Immature natural killer cell (primary cell): Measurements from ENCODE around the gene SEC62. TPM values are rescaled to one million over a fixed set of nuclear protein-coding genes. Genes with fewer than 3 reads are reported as not detected.

Experiments
- DNase-seq, 3 donors: peaks; one replicate each; pipeline ENCODE4 v3.0.0; 2022; ENCODE audit warnings: mixed read lengths in 1 of 3
- H3K27ac Mint-ChIP-seq, 6 donors: one replicate each; pipeline ENCODE4 v1.8.0; 2020; ENCODE audit warnings: mixed read lengths in 6 of 6, mild to moderate bottlenecking in 5 of 6, inconsistent platforms in 4 of 6, moderate library complexity in 3 of 6
- H3K27me3 Mint-ChIP-seq, 3 donors: one replicate each; pipeline ENCODE4 v1.8.0; 2020 to 2021; ENCODE audit warnings: low read depth in 3 of 3, mild to moderate bottlenecking in 3 of 3, mixed read lengths in 3 of 3, moderate library complexity in 3 of 3, inconsistent platforms in 1 of 3
- H3K36me3 Mint-ChIP-seq, 3 donors: one replicate each; pipeline ENCODE4 v1.8.0; 2020; ENCODE audit warnings: mixed read lengths in 3 of 3, inconsistent platforms in 2 of 3, mild to moderate bottlenecking in 2 of 3
- H3K4me1 Mint-ChIP-seq, 2 donors: one replicate each; pipeline ENCODE4 v1.8.0; 2020; ENCODE audit warnings: inconsistent platforms in 2 of 2, mild to moderate bottlenecking in 2 of 2, mixed read lengths in 2 of 2, moderate library complexity in 1 of 2
- H3K4me3 Mint-ChIP-seq, 5 donors: one replicate each; pipeline ENCODE4 v1.8.0; 2020; ENCODE audit warnings: mild to moderate bottlenecking in 5 of 5, mixed read lengths in 5 of 5, inconsistent platforms in 3 of 5, moderate library complexity in 3 of 5
- H3K9me3 Mint-ChIP-seq, 6 donors: one replicate each; pipeline ENCODE4 v1.8.0; 2020; ENCODE audit warnings: mild to moderate bottlenecking in 6 of 6, mixed read lengths in 6 of 6, inconsistent platforms in 4 of 6, moderate library complexity in 3 of 6
- polyA plus RNA-seq, 3 donors: library from polyadenylated mRNA; unstranded; fragments of 300-500 nt; fragmentation: Illumina TruSeq; gene quantifications; one replicate each; pipeline ENCODE4 v1.2.3, GENCODE V29; 2021

SEC62 gene
- polyA plus RNA-seq, 3 donors from 2014 or later = 128 to 155 (median 130) TPM

DNA sequence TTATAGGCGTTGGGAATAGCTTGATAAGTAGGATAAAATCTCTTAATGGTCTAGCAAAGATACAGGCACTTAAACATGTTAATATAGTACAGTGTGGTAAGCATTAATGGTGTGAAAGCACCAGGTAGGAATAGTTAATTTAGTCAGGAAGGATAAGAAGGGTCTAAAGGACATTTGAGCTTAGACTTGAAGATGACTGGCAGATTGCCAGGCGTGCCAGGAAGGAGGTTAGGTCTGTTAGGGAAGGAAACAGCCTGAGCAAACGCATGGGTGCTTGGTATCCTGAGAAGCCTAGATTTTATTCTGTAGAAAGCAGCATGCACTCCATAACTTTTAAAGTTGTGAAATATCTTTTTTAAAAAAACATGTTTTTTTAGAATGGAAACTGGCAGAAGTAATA lies 17.7 kb downstream of the SEC62 start:
- Mint-ChIP-seq H3K36me3 (peaks cover 20 to 59% (median 38%) of the 10 kb centered on the region in 3 donors), H3K4me1 (peaks cover 0 to 9% of the 10 kb centered on the region in 2 donors), H3K9me3 (no peaks in the 10 kb centered on the region), H3K27ac (peak overlapping the region in 1 of 6 donors; percentile 3), H3K27me3 (peaks cover 0 to 2% (median 0%) of the 10 kb centered on the region in 3 donors), H3K4me3 (no peak overlapping the region)
- no peak for DNase-seq

DNA sequence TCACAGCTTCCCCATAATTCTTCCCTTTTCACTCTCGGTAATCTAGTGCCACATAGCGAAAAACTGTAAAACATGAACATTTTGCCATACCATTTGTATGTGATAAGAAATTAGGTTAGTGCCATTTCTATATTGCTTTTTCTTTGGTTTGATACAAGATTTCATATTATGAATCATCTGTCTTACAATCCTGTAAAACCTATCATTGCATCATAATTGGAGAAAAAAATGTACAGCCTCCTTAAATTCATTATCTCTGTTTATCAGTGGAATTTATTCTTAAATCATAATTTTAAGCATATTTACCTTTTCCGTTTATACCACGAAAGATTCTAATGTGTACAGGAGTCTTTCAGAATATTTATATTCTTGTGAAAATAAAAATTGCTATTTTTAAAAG lies 23.8 kb downstream of the SEC62 start:
- Mint-ChIP-seq H3K4me1 (peaks cover 0 to 1% of the 10 kb centered on the region in 2 donors), H3K36me3 (peaks cover 4 to 25% (median 10%) of the 10 kb centered on the region in 3 donors), H3K27me3 (no peaks in the 10 kb centered on the region), H3K9me3 (no peaks in the 10 kb centered on the region), H3K27ac (no peak overlapping the region), H3K4me3 (no peak overlapping the region)
- DNase-seq = no peak

DNA sequence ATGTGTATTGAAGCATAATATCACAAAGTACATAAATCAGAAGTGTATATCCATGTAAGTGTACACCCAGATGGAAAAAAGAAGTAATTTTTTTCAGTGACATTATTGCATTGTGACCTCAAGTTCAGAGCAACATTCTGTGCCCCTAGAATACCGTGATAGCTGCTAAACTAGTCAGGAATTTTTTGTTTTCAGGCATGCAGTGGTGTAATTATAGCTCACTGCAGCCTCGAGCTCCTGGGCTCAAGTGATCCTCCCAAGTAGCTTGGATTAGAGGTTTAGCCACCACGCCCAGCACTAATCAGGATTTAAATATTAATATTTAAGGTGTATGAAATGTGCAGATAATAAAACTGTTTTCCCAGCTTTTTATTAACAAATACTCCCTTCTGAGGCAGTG lies 25.5 kb downstream of the SEC62 start:
- Mint-ChIP-seq H3K9me3 (no peaks in the 10 kb centered on the region), H3K27me3 (peaks cover 0 to 1% (median 0%) of the 10 kb centered on the region in 3 donors), H3K4me1 (peaks cover 0 to 1% of the 10 kb centered on the region in 2 donors), H3K4me3 (no peak overlapping the region), H3K27ac (peak overlapping the region in 1 of 6 donors; percentile 17), H3K36me3 (peaks cover 4 to 18% (median 14%) of the 10 kb centered on the region in 3 donors)
- no peak for DNase-seq

DNA sequence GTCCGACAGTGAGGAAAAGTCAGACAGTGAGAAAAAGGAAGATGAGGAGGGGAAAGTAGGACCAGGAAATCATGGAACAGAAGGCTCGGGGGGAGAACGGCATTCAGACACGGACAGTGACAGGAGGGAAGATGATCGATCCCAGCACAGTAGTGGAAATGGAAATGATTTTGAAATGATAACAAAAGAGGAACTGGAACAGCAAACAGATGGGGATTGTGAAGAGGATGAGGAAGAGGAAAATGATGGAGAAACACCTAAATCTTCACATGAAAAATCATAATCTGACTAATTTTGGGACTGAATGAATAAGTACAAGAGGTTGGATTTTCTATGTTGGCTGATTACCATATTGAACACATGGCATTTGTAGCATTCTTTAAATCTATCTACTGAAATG lies 26.2 kb downstream of the SEC62 start:
- H3K36me3 Mint-ChIP-seq = peaks cover 4 to 18% (median 14%) of the 10 kb centered on the region in 3 donors

DNA sequence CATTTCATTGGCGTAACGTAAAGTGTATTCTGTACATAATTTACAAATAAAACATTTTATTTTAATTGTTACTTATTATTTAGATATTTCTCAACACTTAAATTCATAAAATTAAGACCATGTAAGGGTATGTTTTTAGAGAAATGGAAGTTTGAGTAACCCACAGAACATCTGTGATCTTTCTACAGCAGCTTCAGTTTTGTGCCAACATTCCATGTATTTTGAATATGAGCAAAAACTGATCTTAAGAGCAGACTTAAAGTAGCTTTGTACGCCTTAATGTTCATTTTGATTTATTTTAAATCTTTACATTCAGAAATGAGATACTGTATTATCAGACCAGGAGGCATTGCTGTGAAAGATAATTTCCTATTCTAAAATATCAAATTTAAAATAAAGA lies 27.2 kb downstream of the SEC62 start:
- Mint-ChIP-seq H3K4me3 (no peak overlapping the region), H3K27ac (no peak overlapping the region), H3K27me3 (peaks cover 0 to 1% (median 0%) of the 10 kb centered on the region in 3 donors), H3K9me3 (no peaks in the 10 kb centered on the region), H3K36me3 (peaks cover 0 to 16% (median 14%) of the 10 kb centered on the region in 3 donors), H3K4me1 (peaks cover 0 to 1% of the 10 kb centered on the region in 2 donors)
- no peak for DNase-seq

More for the DNA sequence above, 26.2 kb downstream of the SEC62 start:
- Mint-ChIP-seq H3K4me1 (peaks cover 0 to 1% of the 10 kb centered on the region in 2 donors), H3K27ac (peak overlapping the region in 2 of 6 donors; percentile 0 to 19), H3K27me3 (peaks cover 0 to 1% (median 0%) of the 10 kb centered on the region in 3 donors), H3K4me3 (no peak overlapping the region), H3K9me3 (no peaks in the 10 kb centered on the region)
- DNase-seq = no peak

DNA sequence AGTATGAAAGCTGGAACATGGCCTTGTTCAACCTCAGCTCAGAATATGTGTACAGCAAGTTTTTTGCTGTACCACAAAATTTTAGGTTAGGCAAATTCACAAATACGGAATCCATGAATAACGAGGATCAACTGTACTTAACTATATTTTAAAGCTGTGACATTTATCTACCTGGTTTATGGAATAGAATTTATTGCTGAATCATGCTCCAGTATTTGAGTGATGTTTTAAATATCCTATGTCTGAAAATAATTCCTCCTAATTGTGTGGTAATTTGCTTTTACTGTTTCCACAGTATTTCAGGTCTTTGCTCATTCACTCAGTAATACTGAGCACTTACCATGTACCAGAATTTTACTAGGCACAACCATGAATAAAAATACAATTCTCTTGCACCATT lies 29.5 kb downstream of the SEC62 start:
- DNase-seq = no peak
- Mint-ChIP-seq H3K27me3 (peaks cover 0 to 1% (median 0%) of the 10 kb centered on the region in 3 donors), H3K36me3 (peaks cover 5 to 22% (median 15%) of the 10 kb centered on the region in 3 donors), H3K4me1 (peaks cover 0 to 1% of the 10 kb centered on the region in 2 donors), H3K9me3 (no peaks in the 10 kb centered on the region), H3K4me3 (no peak overlapping the region), H3K27ac (no peak overlapping the region)

DNA sequence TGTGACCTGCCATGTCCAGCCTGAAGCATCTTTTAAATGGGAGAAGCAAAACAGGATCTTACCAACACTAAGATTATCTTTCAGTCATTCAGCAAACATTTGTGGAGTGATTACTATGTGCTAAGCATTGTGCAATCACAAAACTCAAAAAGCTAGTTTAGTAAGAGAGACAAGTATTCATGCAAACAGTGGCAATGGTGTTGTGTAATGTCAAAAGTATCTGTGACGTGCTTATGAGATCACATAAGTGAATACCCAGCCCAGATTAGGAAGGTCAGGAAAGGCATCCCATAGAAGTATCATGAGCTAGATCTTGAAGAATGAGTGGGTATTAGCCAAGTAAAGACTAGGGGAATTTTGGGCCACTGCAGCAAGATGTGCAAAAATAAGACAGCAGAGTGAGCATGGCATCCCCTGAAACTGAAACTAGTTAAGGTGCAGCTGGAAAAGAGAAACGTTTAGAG lies 32.1 kb downstream of the SEC62 start:
- Mint-ChIP-seq H3K4me1 (peaks cover 4 to 6% of the 10 kb centered on the region in 2 donors), H3K4me3 (no peak overlapping the region), H3K9me3 (no peaks in the 10 kb centered on the region), H3K36me3 (peaks cover 5 to 14% (median 9%) of the 10 kb centered on the region in 3 donors), H3K27ac (peak overlapping the region in 1 of 6 donors; percentile 55), H3K27me3 (peaks cover 0 to 1% (median 0%) of the 10 kb centered on the region in 3 donors)
- no peak for DNase-seq

DNA sequence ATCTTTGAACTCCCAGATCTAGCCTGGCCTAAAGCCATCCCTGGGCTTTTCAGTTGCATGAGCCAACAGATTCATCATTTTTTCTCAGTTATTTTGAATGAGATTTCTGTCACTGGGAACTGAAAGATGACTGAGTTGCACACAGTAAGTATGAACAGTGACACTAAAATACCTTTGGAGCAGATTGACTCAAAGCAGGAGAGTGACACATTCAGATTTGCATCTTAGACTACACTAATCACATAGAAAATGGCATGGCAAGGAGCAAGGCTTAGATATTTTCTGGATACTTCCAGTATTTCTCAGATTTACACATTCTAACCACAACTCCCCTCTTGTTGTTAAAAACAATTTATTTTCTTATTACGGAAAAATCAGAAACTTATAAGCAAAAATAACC lies 32.8 kb downstream of the SEC62 start:
- Mint-ChIP-seq H3K27ac (no peak overlapping the region), H3K36me3 (peaks cover 5 to 14% (median 9%) of the 10 kb centered on the region in 3 donors), H3K9me3 (no peaks in the 10 kb centered on the region), H3K4me3 (no peak overlapping the region), H3K4me1 (peaks cover 4 to 6% of the 10 kb centered on the region in 2 donors), H3K27me3 (peaks cover 0 to 1% (median 0%) of the 10 kb centered on the region in 3 donors)
- no peak for DNase-seq

DNA sequence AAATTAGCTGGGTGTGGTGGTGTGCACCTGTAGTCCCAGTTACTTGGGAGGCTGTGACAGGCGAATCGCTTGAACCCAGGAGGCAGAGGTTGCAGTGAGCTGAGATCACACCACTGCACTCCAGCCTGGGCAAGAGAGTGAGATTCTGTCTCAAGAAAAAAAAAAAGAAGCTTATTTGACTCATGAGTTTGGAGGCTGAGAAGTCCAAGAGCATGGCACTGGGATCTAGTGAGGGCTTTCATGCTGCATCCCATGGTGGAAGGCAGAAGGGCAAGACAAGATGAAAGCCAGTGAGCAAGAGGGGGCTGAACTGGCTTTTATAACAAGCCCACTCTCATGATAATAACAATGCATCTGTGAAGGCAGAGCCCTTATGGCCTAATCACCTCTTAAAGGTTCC lies 33.4 kb downstream of the SEC62 start:
- DNase-seq = no peak
- H3K27me3 Mint-ChIP-seq = peaks cover 0 to 1% (median 0%) of the 10 kb centered on the region in 3 donors
- H3K9me3 Mint-ChIP-seq = no peaks in the 10 kb centered on the region
- H3K4me1 Mint-ChIP-seq = peaks cover 4 to 6% of the 10 kb centered on the region in 2 donors
- no peak overlapping the region for H3K4me3 Mint-ChIP-seq
- H3K27ac Mint-ChIP-seq = no peak overlapping the region
- H3K36me3 Mint-ChIP-seq = peaks cover 5 to 14% (median 9%) of the 10 kb centered on the region in 3 donors

DNA sequence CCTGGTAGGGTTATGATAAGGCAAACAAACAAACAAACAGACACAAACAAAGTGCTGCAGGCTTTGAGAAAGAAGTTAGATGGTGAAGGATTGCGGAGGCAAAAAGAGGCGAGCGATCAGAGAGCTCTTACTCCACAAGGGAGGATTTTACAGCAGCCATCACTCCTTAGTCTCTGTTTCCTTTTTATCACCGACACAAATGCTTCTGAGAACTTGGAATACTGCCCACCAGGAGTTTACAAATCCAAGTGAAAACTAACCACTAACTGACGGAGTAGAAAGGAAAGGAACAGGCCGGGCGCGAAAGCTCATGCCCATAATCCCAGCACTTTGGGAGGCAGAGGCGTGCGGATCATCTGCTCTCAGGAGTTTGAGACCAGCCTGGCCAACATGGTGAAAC lies 35.6 kb downstream of the SEC62 start:
- H3K9me3 Mint-ChIP-seq = no peaks in the 10 kb centered on the region
- H3K27ac Mint-ChIP-seq = no peak overlapping the region
- no peak for DNase-seq
- H3K27me3 Mint-ChIP-seq = no peaks in the 10 kb centered on the region
- peaks cover 4 to 14% (median 5%) of the 10 kb centered on the region in 3 donors for H3K36me3 Mint-ChIP-seq
- H3K4me3 Mint-ChIP-seq = no peak overlapping the region
- peaks cover 10 to 14% of the 10 kb centered on the region in 2 donors for H3K4me1 Mint-ChIP-seq

DNA sequence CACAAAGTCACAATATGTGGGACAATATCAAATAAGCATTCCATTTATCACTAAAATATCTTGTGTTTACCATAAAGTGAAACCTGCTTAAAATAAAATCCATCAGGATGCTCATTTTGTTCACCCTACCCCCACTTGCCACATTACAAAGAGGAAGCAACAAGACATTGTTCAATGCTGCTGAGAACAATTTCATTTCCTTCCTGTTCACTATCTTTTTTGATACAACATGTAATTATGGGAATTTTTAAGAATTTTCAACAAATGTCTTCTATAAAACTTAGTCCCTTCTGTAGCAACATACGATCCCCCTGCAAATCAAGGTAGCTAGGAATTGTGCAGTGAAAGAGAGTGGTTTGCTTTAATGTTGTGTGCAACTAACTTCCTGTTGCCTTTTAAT lies 36.3 kb downstream of the SEC62 start:
- DNase-seq = no peak
- peaks cover 11 to 16% of the 10 kb centered on the region in 2 donors for H3K4me1 Mint-ChIP-seq
- H3K27me3 Mint-ChIP-seq = no peaks in the 10 kb centered on the region
- H3K4me3 Mint-ChIP-seq = no peak overlapping the region
- peaks cover 4 to 14% (median 5%) of the 10 kb centered on the region in 3 donors for H3K36me3 Mint-ChIP-seq
- peak overlapping the region in 1 of 6 donors; percentile 25 for H3K27ac Mint-ChIP-seq
- no peaks in the 10 kb centered on the region for H3K9me3 Mint-ChIP-seq

DNA sequence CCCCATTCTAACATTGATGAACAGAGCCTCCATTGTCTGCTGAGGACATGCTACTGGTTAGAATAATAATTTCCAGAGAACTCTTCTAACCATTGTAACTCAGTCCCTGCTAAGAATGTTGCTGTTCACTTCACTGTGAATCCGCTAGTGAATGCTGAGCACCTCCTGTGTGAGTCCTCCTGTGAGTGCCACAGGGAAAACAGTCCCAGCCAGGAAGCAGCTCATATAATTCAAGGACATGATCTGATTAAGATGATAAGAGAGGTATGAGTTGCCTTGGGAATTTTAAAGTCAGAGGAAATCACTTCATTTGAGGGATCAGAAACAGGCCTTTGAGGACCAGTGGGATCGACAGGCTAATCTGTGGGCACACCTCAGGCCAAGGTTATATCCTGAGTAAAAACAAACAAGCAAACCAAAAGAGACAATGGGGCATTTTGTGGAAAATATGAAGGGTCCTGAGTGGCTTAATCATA lies 37.3 kb downstream of the SEC62 start:
- H3K4me3 Mint-ChIP-seq = no peak overlapping the region
- H3K27me3 Mint-ChIP-seq = no peaks in the 10 kb centered on the region
- H3K9me3 Mint-ChIP-seq = no peaks in the 10 kb centered on the region
- no peak overlapping the region for H3K27ac Mint-ChIP-seq
- DNase-seq = no peak
- H3K4me1 Mint-ChIP-seq = peaks cover 11 to 16% of the 10 kb centered on the region in 2 donors
- H3K36me3 Mint-ChIP-seq = peaks cover 4 to 9% (median 5%) of the 10 kb centered on the region in 3 donors

DNA sequence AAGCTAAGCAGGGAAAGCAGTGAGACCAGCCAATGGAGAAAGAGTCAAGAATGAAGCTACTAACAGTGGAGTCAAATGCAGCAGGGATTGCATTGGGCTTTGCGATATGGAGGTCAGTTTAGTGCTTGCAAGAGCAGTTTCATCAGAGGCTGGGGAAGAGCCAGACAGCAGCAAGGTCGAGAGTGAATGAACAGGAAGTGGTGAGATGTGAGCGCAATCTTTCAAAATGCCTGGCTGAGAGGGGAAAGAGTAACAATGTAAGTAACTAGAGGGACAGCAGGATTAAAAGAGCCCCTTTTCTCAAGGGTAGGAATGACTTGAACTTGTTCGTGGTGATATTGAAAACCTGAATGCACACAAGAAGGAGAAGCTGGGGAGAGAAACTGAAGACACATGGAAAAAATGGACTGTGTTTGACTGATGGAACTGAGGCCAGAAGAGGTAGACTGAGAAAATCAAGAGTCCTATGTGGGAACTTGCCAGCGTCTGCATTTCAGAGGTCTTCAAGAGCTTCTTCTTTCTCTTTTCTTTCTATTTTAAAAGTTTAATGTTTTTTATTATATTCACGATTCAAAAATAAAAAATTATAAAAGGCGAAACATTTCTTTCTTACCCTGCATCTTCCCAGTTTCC lies 40.5 kb downstream of the SEC62 start:
- Mint-ChIP-seq H3K4me1 (peaks cover 10 to 16% of the 10 kb centered on the region in 2 donors), H3K4me3 (peak overlapping the region in 1 of 5 donors; percentile 23), H3K27ac (peak overlapping the region in 1 of 6 donors; percentile 0), H3K27me3 (peaks cover 0 to 2% (median 0%) of the 10 kb centered on the region in 3 donors), H3K36me3 (no peaks in the 10 kb centered on the region), H3K9me3 (no peaks in the 10 kb centered on the region)
- peak in 2 of 3 donors; percentile 7 to 14 for DNase-seq

DNA sequence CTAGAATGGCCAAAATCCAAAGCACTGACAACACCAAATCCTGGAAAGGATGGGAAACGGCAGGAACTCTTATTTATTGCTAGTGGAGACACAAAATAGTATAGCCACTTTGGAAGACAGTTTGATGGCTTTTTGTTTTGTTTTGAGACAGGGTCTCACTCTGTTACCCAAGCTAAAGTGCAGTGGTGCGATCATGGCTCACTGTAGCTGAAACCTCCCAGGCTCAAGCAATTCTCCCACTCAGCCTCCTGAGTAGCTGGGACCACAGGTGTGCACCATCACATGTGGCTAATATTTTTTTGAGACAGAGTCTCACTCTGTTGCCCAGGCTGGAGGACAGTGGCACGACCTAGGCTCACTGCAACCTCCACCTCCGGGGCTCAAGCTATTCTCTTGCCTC lies 43.9 kb downstream of the SEC62 start:
- Mint-ChIP-seq H3K36me3 (no peaks in the 10 kb centered on the region), H3K27me3 (peaks cover 0 to 2% (median 2%) of the 10 kb centered on the region in 3 donors), H3K4me3 (no peak overlapping the region), H3K27ac (no peak overlapping the region), H3K4me1 (peaks cover 7 to 10% of the 10 kb centered on the region in 2 donors), H3K9me3 (no peaks in the 10 kb centered on the region)
- DNase-seq = no peak
